Bone marrow (tissue), 2 donors: ENCODE data around the gene CRYBG1.
"Not testable (repeated sequence)": the region's sequence is repeated elsewhere in the genome, so short reads cannot be mapped to it uniquely, and the experiment has no call there.

ENCODE experiments used
- DNase-seq, 2 donors: peaks; one replicate each; lab custom pipeline; 2025; lab: John Stamatoyannopoulos, UW

CRYBG1 gene

DNA sequence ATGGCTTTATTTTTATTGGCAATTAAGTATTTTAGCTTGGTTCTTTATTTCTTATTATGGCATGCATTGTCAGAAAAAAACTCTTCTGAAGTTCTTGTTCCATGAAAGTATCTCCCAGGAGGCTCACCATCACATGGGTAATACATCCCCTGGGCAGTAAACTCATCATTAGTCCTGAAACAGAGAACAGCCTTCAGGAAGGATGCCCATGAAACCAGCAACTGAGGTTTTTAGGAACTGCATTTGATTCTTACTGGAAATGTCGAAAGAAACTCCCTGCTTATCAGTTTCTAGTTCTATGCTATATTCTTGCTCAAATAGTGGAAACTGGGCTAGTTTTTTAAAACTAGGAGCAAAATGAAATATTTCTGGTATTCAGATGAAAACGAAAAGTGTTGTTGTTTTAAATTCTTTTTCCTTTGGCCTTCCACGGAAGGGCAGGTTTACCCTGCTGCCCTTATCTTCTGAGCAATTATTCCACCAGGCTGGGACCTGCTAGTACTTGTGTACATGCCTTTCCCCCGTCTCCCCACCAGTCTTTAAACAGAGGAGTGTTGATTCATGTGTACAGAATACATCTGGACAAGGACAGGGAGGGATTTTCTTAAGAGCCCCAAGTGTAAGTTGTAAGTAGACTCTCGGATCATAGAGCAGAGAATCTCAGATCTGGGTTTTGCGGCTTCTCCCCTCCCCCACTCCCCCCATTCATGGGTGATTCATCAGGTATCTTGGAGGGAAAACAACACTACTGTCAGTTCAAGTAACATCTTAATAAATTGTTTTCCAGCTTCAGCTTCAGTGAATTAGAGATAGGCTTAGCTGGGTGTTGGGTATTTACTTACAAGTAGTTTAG lies 187.3 kb downstream of the CRYBG1 start:
- no peak for DNase-seq

DNA sequence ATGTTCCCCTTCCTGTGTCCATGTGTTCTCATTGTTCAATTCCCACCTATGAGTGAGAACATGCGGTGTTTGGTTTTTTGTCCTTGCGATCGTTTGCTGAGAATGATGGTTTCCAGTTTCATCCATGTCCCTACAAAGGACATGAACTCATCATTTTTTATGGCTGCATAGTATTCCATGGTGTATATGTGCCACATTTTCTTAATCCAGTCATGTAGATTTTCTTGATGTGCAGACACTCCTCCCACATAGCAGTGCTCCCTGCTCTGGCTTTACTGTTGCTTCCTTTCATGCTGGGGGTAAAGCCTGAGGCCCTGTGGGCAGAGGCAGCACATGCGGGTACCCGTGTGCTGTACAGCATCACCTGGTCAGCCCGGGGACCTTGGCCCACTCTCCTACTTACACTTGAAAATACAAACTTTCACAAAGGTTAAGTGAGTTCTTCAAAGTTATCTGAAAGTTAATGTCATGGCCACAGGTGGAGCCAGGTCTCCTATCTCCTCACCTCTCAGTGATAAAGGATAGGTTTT lies 188.5 kb downstream of the CRYBG1 start:
- DNase-seq: not testable (repeated sequence)

DNA sequence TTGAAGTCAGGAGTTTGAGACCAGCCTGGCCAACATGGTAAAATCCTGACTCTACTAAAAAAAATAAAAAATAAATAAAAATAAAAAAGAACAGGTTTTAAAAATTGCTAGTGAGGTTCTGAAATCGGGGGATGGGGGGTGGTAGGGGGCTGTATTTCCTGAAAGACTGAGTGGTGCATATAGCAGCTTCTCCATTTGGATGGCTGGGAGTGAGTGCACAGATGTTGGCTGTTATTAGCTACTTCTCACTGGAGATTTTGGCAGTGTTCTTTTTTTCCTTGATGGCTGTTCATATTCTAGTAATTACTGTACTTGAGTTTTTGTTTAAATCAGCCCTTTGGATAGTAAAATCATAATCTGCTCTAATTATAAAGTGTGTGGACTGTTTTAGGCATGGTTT lies 189.0 kb downstream of the CRYBG1 start:
- DNase-seq: no peak

DNA sequence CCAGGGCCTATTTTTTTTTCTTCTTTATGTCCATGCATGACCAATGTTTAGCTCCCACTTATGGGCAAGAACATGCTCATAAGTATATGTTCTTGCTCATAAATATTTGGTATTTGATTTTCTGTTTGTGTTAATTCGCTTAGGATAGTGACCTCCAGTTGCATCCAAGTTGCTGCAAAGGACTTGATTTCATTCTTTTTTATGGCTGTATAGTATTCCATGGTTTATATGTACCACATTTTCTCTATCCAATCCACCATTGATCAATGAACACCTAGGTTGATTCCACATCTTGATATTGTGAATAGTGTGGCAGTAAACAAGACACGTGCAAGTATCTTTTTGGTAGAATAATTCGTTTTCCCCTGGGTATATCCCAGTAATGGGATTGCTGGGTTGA lies 190.6 kb downstream of the CRYBG1 start:
- DNase-seq: no peak

DNA sequence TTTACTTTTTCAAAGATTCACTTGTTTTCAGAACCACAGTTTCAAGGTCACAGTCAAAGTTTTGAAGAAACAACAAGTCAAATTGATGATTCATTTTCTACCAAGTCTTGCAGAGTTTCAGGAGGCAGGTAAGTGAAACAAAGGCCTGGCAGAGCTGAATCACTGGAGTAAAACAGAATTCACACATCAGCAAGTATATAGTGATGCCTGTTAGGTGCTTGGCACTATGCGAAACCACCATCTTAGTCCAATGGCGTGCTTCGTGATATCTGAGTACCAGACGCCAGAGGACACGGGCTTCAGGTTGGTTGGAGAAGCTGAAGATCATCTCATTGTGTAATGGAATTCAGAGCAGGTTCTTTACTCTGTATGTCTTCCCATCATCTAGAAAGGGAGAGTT lies 192.9 kb downstream of the CRYBG1 start:
- no peak for DNase-seq

DNA sequence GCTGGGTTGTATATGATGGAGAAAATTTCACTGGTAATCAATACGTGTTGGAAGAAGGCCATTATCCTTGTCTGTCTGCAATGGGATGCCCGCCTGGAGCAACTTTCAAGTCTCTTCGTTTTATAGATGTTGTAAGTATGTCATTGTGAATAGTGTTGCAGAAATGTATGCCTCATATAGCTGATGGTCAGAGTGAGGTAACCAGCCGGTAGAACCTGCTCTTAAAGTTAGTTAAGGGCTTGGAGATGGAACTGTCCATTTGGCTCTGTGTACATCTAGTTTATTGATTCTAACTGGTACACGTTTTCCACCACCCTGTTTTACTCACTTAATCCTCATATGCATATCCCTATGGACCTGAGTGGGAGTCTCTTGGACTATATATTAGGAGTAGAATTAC lies 195.2 kb downstream of the CRYBG1 start:
- DNase-seq: no peak

DNA sequence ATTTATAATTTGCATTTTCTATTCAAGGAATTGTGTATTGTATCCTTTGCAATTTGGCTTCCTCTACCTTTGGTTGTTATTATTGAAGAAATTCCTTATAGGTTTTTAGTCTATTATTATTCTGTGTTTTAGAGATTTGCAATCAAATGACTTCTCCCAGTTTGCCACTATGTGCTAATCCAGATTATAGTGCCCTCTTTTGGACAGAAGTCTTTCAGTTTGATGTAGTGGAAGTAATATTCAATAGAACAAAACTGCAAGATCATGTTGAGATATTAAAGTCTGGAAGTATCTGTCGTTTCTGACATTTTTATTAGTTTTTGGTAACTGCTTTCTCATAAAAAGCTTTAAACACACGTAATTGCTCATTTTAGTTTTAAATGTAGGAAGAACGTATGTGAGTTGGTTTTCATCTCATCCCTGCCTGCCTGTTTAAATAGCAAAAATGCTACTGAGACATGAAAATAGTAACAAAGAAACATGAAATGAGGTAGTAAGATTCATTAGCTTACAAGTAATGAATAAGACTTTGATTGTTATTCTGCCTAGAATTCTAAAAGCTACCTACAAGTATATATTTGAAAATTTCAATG lies 195.9 kb downstream of the CRYBG1 start:
- peak in 1 of 2 donors; percentile 29 for DNase-seq

DNA sequence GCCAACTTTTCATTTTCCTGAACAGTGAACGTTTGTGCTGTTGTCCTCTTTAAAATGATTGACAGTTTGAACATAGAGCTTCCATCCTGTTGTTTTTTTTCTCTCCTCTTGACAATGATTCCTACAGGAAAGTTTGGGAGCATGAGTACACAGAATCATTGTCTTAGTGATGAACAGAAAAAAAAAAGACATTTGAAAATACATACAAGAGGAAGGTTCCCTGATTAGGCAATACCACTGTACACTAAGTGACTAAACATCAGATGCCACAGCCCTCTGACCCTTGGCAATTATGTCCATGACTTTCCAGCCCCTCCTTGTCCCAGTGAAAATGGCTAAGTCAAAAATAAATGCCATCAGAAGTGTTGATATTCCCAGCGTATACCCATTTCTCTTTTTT lies 197.3 kb downstream of the CRYBG1 start:
- no peak for DNase-seq

DNA sequence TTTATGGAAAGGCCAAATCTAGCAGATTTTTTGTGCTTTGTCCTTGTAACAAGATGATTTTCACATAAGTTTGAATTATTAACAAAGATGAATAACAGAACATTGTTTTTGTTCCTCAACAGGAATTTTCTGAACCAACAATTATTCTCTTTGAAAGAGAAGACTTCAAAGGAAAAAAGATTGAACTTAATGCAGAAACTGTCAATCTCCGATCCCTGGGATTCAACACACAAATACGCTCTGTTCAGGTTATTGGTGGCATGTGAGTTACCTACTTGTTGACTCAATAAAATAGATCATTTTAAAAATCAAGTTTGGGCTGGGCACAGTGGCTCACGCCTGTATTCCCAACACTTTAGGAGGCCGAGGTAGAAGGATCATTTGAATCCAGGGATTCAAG lies 197.8 kb downstream of the CRYBG1 start:
- DNase-seq: no peak

DNA sequence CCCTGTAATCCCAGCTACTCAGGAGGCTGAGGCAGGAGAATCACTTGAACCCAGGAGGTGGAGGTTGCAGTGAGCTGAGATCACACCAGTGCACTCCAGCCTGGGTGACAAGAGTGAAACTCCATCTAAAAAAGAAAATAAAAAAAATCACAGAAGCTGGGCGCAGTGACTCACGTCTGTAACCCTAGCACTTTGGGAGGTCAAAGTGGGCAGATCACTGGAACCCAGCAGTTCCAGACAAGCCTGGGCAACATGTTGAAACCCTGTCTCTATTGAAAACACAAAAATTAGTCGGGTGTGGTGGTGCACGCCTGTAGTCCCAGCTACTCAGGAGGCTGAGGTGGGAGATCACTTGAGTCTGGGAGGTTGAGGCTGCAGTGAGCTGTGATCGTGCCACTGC lies 199.1 kb downstream of the CRYBG1 start:
- not testable (repeated sequence) for DNase-seq

DNA sequence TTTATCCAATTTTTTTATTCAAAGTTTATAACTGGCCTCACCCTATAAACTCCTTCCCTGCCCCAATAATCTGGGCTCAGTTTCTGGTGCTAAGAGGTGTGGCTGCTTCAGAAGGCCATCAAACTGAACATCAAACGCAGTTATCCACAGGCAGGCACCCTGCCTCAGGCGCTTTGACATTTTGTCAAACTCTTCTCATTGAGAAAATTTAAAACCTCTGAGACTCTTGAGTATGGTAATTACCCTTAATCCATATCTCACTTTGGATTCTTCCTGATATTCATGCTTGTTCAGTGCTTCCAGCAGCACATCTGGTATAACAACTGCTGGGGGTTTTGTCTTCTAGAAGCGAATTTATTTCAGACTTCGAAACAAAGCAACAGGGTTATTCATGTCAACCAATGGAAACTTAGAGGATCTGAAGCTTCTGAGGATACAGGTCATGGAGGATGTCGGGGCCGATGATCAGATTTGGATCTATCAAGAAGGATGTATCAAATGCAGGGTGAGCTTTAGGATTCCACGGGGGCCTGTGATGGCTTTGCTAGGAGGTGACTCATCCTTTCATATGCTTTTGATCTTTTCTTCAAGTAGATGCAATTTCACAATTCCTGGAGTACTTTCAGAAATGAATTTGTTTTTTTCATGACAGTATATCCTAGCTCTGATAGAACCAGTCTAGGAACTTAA lies 200.6 kb downstream of the CRYBG1 start:
- peak in 1 of 2 donors; percentile 37 for DNase-seq

DNA sequence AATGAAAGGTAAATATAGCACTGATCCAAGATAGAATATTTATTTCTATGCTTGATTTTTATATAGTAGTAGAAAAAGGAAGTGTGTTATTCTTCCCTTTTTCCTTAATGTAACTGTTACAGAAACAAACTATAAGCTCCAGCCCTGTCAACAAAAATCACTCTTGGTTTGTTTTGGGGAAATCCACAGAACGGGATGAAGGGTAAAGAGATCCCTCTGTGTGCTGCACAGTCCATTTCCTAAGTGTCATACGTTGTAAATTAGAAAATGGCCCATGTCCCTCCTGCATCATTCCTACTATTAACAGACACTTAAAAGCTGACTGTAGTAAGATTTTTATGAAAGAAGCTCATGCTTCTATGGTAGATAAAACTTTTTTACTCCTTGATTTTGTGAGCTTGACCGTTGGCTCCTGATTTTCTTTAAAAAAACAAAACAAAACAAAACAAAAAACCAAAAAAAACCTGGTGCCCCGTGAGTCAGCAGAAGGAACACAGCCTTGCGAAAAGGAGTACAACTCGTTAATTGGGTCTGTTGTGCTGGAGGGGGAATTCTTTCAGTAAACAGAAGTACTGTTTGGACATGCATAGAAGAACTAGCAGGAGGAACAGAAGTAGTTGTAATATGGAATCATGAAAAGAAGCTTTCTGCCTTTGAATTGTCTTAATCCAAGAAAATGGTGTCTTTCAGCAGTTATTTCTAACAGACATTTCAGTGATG lies 201.3 kb downstream of the CRYBG1 start:
- no peak for DNase-seq

DNA sequence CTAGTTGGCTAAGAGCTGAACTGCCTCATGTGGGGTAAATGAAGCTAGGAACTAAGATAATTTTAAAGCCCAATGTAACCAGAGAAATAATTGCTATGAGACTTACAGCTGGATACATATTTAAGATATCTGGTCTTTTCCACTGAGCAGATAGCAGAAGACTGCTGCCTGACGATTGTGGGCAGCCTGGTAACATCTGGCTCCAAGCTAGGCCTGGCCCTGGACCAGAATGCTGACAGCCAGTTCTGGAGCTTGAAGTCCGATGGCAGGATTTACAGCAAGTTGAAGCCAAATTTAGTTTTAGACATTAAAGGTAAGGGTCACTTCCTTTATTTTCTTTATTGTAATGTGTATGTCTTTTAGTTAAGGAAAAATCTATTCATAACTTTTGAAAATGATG lies 203.1 kb downstream of the CRYBG1 start:
- no peak for DNase-seq

DNA sequence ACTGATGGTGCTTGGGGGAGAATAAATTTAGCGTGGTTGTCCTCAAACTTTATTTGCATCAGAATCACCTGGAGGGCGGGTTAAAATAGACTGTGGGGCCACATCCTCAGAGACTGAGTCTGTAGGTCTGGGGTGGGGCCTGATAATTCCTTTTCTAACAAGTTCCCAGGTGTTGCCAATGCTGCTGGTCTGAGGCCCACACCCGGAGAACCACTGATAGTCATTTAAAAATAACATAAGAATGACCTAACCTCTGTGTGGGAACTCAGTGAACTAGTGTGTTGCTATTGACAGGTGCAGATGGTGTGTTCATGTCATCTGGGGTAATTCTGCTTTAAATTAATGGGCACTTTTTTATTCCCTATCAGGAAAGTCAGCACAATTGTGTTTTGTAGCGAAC lies 204.0 kb downstream of the CRYBG1 start:
- DNase-seq: no peak

DNA sequence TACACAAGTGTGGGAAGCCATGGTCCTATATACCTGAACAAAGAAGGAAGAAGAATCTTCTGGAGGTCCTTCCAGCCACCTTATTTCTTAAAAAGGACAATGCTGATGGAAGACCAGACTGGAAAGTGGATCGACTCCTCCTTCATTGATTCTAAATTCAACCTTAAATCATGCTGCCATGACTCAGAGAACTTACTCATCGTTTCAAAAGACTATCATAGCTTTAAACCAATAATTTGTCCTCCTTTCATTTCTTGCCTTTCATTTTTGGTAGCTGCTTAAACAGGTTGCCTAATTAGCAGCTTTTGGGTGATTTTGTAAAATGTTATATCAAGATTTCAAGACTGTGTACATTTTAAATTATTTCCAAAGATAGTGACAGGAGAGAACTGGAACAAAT lies 208.0 kb downstream of the CRYBG1 start:
- DNase-seq: no peak

DNA sequence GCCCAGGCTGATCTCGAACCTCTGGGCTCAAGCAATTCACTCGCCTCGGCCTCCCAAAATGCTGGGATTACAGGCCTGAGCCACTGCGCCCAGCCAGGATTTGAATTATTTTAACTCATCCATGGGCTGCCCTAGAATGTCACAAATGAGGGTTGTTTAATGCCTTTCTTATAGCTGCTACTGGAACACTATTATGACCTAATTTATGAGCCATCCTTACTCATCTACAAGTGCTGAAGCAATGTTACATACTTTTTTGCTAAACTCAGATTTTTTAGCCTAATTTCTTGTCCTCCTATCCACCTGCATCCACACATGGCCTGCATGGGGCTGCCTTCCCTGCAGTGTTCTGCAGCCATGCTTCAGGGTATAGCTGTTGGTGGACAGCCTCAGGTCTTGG lies 208.9 kb downstream of the CRYBG1 start:
- no peak for DNase-seq

DNA sequence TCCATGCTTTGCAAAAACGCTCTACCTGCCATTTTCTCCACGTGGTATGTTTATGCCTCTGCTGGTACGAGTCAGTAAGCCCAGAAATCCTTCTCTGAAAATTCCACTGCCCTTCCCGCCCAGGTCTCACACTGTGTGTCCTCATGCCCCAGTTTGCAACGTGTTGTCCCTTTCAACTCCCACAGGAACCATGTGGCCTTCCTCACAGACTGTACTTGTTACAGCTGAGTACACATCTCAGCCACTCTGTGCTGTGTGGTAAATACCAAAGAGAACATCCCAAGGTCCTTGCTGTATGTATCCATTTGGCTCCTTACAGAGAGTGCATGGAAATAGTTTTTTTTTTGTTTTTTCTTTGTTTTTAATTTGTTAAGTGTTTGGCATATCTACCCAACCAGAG lies 211.9 kb downstream of the CRYBG1 start:
- no peak for DNase-seq

DNA sequence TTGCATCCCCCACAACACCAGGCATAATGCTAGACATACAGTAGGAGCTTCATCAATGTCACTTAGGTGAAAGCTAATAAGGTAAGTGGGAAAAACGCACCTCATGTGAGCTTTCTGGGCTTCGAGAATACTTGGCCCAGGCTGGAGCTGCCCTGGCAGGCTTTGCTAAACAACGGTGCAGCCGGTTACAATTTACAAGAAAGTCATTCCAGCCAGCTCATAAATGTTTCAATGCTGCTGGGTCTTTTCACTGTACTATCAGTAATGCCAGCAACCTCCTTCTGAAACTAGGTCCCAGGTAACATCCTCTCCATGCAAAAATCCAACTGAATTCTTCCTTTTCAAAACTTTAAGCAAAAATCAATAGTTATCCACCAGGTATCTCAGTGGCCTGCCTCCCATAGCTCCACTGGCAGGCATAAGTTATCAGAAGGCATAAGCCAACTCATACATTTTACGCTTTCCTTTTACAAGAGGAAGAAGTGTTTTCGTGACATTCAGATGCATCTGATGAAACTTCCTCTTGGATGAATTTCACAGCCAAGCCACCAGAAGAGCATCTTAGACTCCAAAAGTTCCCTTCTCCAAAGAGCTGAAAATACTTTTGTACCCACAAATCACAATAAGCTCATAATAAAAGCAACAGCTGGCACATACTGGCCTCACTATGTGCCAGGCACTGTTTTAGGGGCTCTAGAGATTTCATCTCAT lies 212.5 kb downstream of the CRYBG1 start:
- no peak for DNase-seq

DNA sequence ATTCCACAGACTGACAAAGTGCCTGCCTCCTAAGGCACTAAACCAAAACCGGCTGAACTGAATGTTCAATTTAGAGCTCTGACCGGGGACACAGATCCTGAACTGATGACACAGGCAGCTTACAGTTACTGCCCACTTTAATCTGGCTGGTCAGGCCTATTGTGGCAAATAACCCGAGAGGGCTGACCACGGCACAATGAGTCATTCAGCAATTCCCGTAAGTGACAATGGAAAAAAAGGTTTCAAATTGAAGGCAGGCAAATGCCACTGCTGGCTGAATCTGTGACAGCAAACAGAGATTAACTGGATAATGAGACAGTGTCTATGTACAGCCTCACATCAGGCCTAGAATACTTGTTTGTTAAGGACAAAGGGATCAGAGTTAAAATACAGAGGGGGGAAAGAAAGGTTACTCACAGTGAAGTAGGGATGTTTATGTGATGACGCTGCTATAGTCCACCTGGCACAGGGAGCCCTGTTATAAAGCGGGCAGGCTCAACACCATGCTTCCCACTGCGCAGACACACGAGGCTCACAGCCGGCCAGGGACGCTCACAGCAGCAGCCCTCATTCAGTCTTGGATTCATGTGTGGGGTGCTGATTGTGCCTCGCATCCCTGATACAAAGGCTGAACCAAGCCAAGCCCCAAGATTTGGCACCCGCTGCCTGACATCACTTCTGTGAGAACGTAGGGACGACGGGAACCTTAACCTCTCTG lies 214.4 kb downstream of the CRYBG1 start:
- no peak for DNase-seq

DNA sequence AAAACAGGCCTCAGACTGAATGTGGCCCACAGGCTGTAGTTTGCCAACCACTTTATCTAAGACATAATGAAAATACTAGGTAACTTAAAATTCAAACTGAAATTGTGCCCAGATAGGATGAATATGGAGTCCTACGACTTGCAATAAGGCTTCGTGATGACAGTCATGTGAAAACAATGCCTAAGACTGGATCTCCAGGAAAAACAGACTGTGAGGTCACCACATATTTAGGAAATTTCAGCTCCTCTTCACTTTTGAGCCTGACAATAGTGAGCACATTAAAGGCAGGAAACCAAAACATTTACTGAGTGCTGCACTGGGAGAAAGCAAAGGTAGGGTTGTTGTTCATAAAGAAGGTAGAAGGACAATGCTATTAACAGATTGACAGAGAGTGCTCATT lies 218.8 kb downstream of the CRYBG1 start:
- no peak for DNase-seq

DNA sequence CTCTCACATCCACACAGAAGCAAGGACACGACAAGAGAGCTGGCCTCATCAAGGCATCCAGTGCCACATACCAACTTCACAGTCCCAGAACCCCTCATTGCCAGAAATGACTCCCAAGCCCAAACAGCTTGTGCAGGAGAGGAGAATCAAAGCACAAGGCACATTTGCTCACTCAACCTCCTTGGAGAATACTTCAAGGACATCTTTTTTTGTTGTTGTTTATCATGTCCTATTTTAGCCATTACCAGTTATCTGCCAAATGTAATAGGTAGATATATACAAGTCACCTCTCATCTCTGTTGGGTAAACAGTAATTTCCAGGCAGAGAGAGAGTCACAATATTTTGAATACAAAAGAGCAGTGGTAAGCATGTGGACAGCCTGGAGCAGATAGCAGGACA lies 221.0 kb downstream of the CRYBG1 start:
- DNase-seq: no peak
